GM23338 (cell line): ENCODE results near the gene STX4. TPM values are rescaled to one million over a fixed set of nuclear protein-coding genes. Genes with fewer than 3 reads are reported as not detected.

Experiments
- ATAC-seq: fragments of 200-7000 bp; cut with Tn5 transposase; 3 replicates; pipeline ENCODE4 v1.9.1; 2020
- DNase-seq: peaks from one replicate; pipeline ENCODE4 v3.0.0-alpha.2; 2015; ENCODE audit warnings: low spot score
- H2AFZ ChIP-seq: fragments of 200-600 bp; sonication (generic); 2 replicates; pipeline ENCODE4 v1.8.0; 2016; ENCODE audit warnings: antibody characterized with exemption, mild to moderate bottlenecking, moderate library complexity
- H3F3A ChIP-seq: fragments of 200-600 bp; sonication (generic); replicated peaks from 2 replicates; pipeline ENCODE4 v1.8.0; 2017; ENCODE audit warnings: antibody characterized with exemption, mixed run types, low read depth
- H3K27ac ChIP-seq: fragments of 200-600 bp; sonication (generic); 2 replicates; pipeline ENCODE4 v1.6.1; 2016; ENCODE audit warnings: low read depth
- H3K27me3 ChIP-seq: fragments of 200-600 bp; sonication (generic); 2 replicates; pipeline ENCODE4 v1.8.0; 2016; ENCODE audit warnings: mild to moderate bottlenecking, mixed run types, moderate library complexity; ENCODE audit not compliant: insufficient read depth
- H3K36me3 ChIP-seq: fragments of 200-600 bp; sonication (generic); 2 replicates; pipeline ENCODE4 v1.8.0; 2016; ENCODE audit warnings: mild to moderate bottlenecking; ENCODE audit not compliant: insufficient read depth
- H3K4me1 ChIP-seq: fragments of 200-600 bp; sonication (generic); 2 replicates; pipeline ENCODE4 v1.8.0; 2016; ENCODE audit warnings: mild to moderate bottlenecking, moderate library complexity; ENCODE audit not compliant: insufficient read depth
- H3K4me2 ChIP-seq: fragments of 200-600 bp; sonication (generic); 2 replicates; pipeline ENCODE4 v1.7.1; 2017; ENCODE audit warnings: mixed run types
- H3K4me3 ChIP-seq: fragments of 200-600 bp; sonication (generic); 2 replicates; pipeline ENCODE4 v1.6.1; 2016; ENCODE audit warnings: mixed run types
- H3K79me2 ChIP-seq: fragments of 200-600 bp; sonication (generic); replicated peaks from 2 replicates; pipeline ENCODE4 v1.8.0; 2017; ENCODE audit warnings: mild to moderate bottlenecking; ENCODE audit not compliant: insufficient read depth
- H3K9me2 ChIP-seq: fragments of 200-600 bp; sonication (generic); 2 replicates; pipeline ENCODE4 v1.8.0; 2017; ENCODE audit not compliant: insufficient read depth
- H4K20me1 ChIP-seq: fragments of 200-600 bp; sonication (generic); replicated peaks from 2 replicates; pipeline ENCODE4 v1.8.0; 2017; ENCODE audit warnings: mild to moderate bottlenecking; ENCODE audit not compliant: insufficient read depth
- H3K27ac Mint-ChIP-seq: 2 replicates; pipeline ENCODE4 v1.8.0; 2020; ENCODE audit warnings: inconsistent platforms, mild to moderate bottlenecking, moderate library complexity, mixed read lengths
- H3K27me3 Mint-ChIP-seq: 3 replicates; pipeline ENCODE4 v1.8.0; 2022; ENCODE audit warnings: low read depth, mild to moderate bottlenecking, moderate library complexity, mixed read lengths, inconsistent platforms; ENCODE audit not compliant: insufficient read depth, poor library complexity
- H3K36me3 Mint-ChIP-seq: 3 replicates; pipeline ENCODE4 v1.8.0; 2021; ENCODE audit warnings: low read depth, mild to moderate bottlenecking, inconsistent platforms, moderate library complexity, mixed read lengths
- H3K4me1 Mint-ChIP-seq: 3 replicates; pipeline ENCODE4 v1.8.0; 2020; ENCODE audit warnings: mild to moderate bottlenecking, inconsistent platforms, mixed read lengths
- H3K4me3 Mint-ChIP-seq: 3 replicates; pipeline ENCODE4 v1.8.0; 2021; ENCODE audit warnings: moderate library complexity, mild to moderate bottlenecking, inconsistent platforms, mixed read lengths
- H3K9me3 Mint-ChIP-seq: 3 replicates; pipeline ENCODE4 v1.8.0; 2020; ENCODE audit warnings: moderate library complexity, mild to moderate bottlenecking, inconsistent platforms, mixed read lengths
- CREB1 ChIP-seq: fragments of 250-450 bp; sonication (Bioruptor Pico); IDR thresholded peaks from 2 replicates; pipeline ENCODE4 v1.5.0; 2020; ENCODE audit warnings: low read depth, mild to moderate bottlenecking, moderate library complexity
- ETS1 ChIP-seq: IDR thresholded peaks from 2 replicates; pipeline ENCODE4 v1.6.1; 2016; ENCODE audit warnings: antibody characterized with exemption
- EZH2 ChIP-seq: fragments of 200-600 bp; sonication (generic); IDR thresholded peaks from one replicate; pipeline ENCODE4 v1.8.0; 2017; ENCODE audit warnings: antibody characterized with exemption, mild to moderate bottlenecking, low read depth; ENCODE audit not compliant: unreplicated experiment
- EZH2phosphoT487 ChIP-seq: fragments of 200-600 bp; sonication (generic); IDR thresholded peaks from one replicate; pipeline ENCODE4 v1.8.1; 2018; ENCODE audit warnings: antibody characterized with exemption; ENCODE audit not compliant: unreplicated experiment
- JUNB ChIP-seq: IDR thresholded peaks from one replicate; pipeline ENCODE4 v1.6.1; 2016; ENCODE audit warnings: antibody characterized with exemption; ENCODE audit not compliant: unreplicated experiment
- NANOG ChIP-seq: IDR thresholded peaks from 2 replicates; pipeline ENCODE4 v1.6.1; 2016; ENCODE audit warnings: antibody characterized with exemption, borderline replicate concordance
- POLR2AphosphoS5 ChIP-seq: IDR thresholded peaks from 2 replicates; pipeline ENCODE4 v1.6.1; 2016; ENCODE audit warnings: antibody characterized with exemption, low read depth
- REST ChIP-seq: IDR thresholded peaks from one replicate; pipeline ENCODE4 v1.6.1; 2018; ENCODE audit warnings: antibody characterized with exemption; ENCODE audit not compliant: unreplicated experiment
- STAT1 ChIP-seq: IDR thresholded peaks from one replicate; pipeline ENCODE4 v1.6.1; 2016; ENCODE audit warnings: antibody characterized with exemption; ENCODE audit not compliant: unreplicated experiment
- ZNF114 ChIP-seq: fragments of 250-450 bp; sonication (Bioruptor Pico); IDR thresholded peaks from 2 replicates; pipeline ENCODE4 v1.5.0; 2020; ENCODE audit warnings: mild to moderate bottlenecking, moderate library complexity
- ZNF331 ChIP-seq: fragments of 250-450 bp; sonication (Bioruptor Pico); IDR thresholded peaks from 2 replicates; pipeline ENCODE4 v1.5.0; 2020; ENCODE audit warnings: low read depth, mild to moderate bottlenecking, moderate library complexity
- polyA plus RNA-seq: library from polyadenylated mRNA; unstranded; fragments of >200 nt; fragmentation: Nextera tagmentation; extraction: Ambion mirVana; gene quantifications from 2 replicates; pipeline ENCODE4 v1.2.1, GENCODE V29; 2016
- total RNA-seq: library from RNA; depleted of rRNA; stranded (reverse); fragments of >200 nt; shearing (Covaris generic); gene quantifications from 2 replicates; pipeline ENCODE4 v1.2.3, GENCODE V29; 2014
- TF ChIP-seq, protein P1 (sequence below), 2 experiments: fragments of 200-600 bp in 1 of 2; sonication (generic) in 1 of 2; conservative IDR thresholded peaks; 2 replicates each; pipeline versions ENCODE4 v1.5.1 to v1.6.1; 2016 to 2017; ENCODE audit warnings: antibody characterized with exemption in 2 of 2, low read depth in 2 of 2, mild to moderate bottlenecking in 2 of 2, moderate library complexity in 1 of 2
- TF ChIP-seq, protein P2 (sequence below): fragments of 250-450 bp; sonication (Bioruptor Pico); IDR thresholded peaks from 2 replicates; pipeline ENCODE4 v1.5.0; 2020; ENCODE audit warnings: mild to moderate bottlenecking, moderate library complexity

STX4 gene
- total and polyA plus RNA-seq, 2 experiments from 2014 or later, result 13.0 to 39.3 TPM

DNA sequence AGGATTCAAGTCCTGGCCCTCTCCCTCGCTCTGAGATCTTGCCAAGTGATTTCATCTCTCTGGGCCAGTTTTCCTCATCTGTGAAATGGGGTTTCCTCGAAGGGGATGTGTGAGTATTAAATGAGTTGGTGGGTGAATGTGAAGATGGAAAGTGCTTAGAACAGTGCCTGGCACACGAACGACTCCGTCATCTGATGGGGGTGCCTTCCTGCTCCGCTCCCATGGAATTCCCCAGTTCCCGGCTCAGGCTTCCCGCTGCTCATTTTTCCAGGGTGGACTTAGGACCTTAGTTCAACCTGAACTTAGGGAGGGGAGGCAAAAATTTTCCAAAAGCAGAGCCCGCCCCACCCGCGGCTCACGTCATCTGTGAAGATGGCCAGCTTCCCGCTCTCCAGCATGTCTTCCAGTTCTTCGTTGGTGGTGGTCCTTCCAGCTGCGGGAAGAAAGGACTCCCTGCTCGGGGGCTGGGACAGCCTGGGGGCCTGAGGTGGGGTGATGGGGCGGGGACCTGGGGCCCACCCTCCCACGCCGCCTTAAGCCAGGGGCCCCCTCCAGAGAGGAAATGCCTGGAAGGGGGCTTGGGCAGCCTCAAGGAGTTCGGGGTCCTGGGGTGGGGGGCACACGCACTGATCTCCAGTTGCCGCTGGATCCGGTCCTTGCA lies 36.9 kb upstream of the STX4 start:
- peak overlapping the region; percentile 66; the same call in 1 of the 2 replicates for H2AFZ ChIP-seq
- ATAC-seq, result peak; percentile 2
- peaks cover 19% of the 10 kb centered on the region for H3K27me3 Mint-ChIP-seq

More for the DNA sequence above, 36.9 kb upstream of the STX4 start:
- no peaks in the 10 kb centered on the region for H3K36me3 Mint-ChIP-seq
- no peaks in the 10 kb centered on the region for H3K27me3 ChIP-seq
- no peaks in the 10 kb centered on the region for H4K20me1 ChIP-seq
- H3K4me3 ChIP-seq, result peak overlapping the region; percentile 75
- peak overlapping the region; percentile 94 for H3K4me2 ChIP-seq
- H3K27ac ChIP-seq, result peak overlapping the region; percentile 86
- H3K9me2 ChIP-seq, result no peaks in the 10 kb centered on the region
- peaks cover 22% of the 10 kb centered on the region for H3K4me1 ChIP-seq
- peak; percentile 32 for DNase-seq
- H3K27ac Mint-ChIP-seq, result no peak overlapping the region
- peak overlapping the region; percentile 86 for H3K4me3 Mint-ChIP-seq
- no peaks in the 10 kb centered on the region for H3K79me2 ChIP-seq
- peaks cover 9% of the 10 kb centered on the region; the same call in 1 of the 2 replicates for H3F3A ChIP-seq
- peaks cover 19% of the 10 kb centered on the region for H3K4me1 Mint-ChIP-seq
- no peaks in the 10 kb centered on the region for H3K9me3 Mint-ChIP-seq
- H3K36me3 ChIP-seq, result no peaks in the 10 kb centered on the region
- no peak for TF ChIP-seq CREB1
- no peak for TF ChIP-seq POLR2AphosphoS5
- TF ChIP-seq, protein P1, sequence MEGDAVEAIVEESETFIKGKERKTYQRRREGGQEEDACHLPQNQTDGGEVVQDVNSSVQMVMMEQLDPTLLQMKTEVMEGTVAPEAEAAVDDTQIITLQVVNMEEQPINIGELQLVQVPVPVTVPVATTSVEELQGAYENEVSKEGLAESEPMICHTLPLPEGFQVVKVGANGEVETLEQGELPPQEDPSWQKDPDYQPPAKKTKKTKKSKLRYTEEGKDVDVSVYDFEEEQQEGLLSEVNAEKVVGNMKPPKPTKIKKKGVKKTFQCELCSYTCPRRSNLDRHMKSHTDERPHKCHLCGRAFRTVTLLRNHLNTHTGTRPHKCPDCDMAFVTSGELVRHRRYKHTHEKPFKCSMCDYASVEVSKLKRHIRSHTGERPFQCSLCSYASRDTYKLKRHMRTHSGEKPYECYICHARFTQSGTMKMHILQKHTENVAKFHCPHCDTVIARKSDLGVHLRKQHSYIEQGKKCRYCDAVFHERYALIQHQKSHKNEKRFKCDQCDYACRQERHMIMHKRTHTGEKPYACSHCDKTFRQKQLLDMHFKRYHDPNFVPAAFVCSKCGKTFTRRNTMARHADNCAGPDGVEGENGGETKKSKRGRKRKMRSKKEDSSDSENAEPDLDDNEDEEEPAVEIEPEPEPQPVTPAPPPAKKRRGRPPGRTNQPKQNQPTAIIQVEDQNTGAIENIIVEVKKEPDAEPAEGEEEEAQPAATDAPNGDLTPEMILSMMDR (conservative IDR thresholded peaks at IDR 0.05; ENCODE audit: low read depth in 2 of 2), result no peak
- no peak for TF ChIP-seq ETS1
- no peak for TF ChIP-seq EZH2phosphoT487
- no peak for TF ChIP-seq REST
- TF ChIP-seq NANOG, result no peak
- no peak for TF ChIP-seq ZNF114 (CRISPR knock-in tag)
- no peak for TF ChIP-seq ZNF331
- no peak for TF ChIP-seq JUNB
- TF ChIP-seq, protein P2, sequence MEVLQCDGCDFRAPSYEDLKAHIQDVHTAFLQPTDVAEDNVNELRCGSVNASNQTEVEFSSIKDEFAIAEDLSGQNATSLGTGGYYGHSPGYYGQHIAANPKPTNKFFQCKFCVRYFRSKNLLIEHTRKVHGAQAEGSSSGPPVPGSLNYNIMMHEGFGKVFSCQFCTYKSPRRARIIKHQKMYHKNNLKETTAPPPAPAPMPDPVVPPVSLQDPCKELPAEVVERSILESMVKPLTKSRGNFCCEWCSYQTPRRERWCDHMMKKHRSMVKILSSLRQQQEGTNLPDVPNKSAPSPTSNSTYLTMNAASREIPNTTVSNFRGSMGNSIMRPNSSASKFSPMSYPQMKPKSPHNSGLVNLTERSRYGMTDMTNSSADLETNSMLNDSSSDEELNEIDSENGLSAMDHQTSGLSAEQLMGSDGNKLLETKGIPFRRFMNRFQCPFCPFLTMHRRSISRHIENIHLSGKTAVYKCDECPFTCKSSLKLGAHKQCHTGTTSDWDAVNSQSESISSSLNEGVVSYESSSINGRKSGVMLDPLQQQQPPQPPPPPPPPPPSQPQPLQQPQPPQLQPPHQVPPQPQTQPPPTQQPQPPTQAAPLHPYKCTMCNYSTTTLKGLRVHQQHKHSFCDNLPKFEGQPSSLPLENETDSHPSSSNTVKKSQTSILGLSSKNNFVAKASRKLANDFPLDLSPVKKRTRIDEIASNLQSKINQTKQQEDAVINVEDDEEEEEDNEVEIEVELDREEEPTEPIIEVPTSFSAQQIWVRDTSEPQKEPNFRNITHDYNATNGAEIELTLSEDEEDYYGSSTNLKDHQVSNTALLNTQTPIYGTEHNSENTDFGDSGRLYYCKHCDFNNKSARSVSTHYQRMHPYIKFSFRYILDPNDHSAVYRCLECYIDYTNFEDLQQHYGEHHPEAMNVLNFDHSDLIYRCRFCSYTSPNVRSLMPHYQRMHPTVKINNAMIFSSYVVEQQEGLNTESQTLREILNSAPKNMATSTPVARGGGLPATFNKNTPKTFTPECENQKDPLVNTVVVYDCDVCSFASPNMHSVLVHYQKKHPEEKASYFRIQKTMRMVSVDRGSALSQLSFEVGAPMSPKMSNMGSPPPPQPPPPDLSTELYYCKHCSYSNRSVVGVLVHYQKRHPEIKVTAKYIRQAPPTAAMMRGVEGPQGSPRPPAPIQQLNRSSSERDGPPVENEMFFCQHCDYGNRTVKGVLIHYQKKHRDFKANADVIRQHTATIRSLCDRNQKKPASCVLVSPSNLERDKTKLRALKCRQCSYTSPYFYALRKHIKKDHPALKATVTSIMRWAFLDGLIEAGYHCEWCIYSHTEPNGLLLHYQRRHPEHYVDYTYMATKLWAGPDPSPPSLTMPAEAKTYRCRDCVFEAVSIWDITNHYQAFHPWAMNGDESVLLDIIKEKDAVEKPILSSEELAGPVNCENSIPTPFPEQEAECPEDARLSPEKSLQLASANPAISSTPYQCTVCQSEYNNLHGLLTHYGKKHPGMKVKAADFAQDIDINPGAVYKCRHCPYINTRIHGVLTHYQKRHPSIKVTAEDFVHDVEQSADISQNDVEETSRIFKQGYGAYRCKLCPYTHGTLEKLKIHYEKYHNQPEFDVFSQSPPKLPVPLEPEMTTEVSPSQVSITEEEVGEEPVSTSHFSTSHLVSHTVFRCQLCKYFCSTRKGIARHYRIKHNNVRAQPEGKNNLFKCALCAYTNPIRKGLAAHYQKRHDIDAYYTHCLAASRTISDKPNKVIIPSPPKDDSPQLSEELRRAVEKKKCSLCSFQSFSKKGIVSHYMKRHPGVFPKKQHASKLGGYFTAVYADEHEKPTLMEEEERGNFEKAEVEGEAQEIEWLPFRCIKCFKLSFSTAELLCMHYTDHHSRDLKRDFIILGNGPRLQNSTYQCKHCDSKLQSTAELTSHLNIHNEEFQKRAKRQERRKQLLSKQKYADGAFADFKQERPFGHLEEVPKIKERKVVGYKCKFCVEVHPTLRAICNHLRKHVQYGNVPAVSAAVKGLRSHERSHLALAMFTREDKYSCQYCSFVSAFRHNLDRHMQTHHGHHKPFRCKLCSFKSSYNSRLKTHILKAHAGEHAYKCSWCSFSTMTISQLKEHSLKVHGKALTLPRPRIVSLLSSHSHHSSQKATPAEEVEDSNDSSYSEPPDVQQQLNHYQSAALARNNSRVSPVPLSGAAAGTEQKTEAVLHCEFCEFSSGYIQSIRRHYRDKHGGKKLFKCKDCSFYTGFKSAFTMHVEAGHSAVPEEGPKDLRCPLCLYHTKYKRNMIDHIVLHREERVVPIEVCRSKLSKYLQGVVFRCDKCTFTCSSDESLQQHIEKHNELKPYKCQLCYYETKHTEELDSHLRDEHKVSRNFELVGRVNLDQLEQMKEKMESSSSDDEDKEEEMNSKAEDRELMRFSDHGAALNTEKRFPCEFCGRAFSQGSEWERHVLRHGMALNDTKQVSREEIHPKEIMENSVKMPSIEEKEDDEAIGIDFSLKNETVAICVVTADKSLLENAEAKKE, result no peak
- no peak for TF ChIP-seq EZH2
- no peak for TF ChIP-seq STAT1
